ENCODE measurements around the gene DCP1B. TPM values are rescaled to one million over a fixed set of nuclear protein-coding genes. Genes with fewer than 3 reads are reported as not detected.
A peak's percentile ranks its signal among the peaks of the same experiment; 100 is the strongest.

Gene DCP1B
- total RNA-seq, result 10 to 100 TPM in 1 of 2 donors, 1 to 10 TPM in 1; 9.7 to 10.5 TPM
- 16.1 to 17.5 reads per million in 2 donors for total RNA-seq

- H3K36me3 Mint-ChIP-seq (ENCODE audit: low read depth), result peaks cover 6% of the 10 kb centered on the region
- DNase-seq, result peak; percentile 86 to 88 (median 86)
- peak within 1 kb of the TSS; percentile 97 for H3K4me3 Mint-ChIP-seq
- no peaks in the 10 kb centered on the region for H3K27me3 Mint-ChIP-seq
- H3K4me1 Mint-ChIP-seq, result peaks cover 26% of the 10 kb centered on the region
- H3K27ac Mint-ChIP-seq, result peak within 1 kb of the TSS; percentile 99
- peak; percentile 100 for ATAC-seq
- H3K9me3 ChIP-seq (ENCODE audit: control insufficient read depth, low read length, poor library complexity, severe bottlenecking), result no peaks in the 10 kb centered on the region
Measured at GRCh38 chr12:2004113-2004929, at the start of gene DCP1B. TSS of gene DCP1B (minus strand) at chr12:2004457. CDS start at chr12:2004431, 26 bp downstream.

- peaks cover 15% of the 10 kb centered on the region for H3K36me3 Mint-ChIP-seq (ENCODE audit: low read depth)
- peaks cover 25% of the 10 kb centered on the region for H3K4me1 Mint-ChIP-seq
- DNase-seq (no peak), ATAC-seq (no peak)
- no peak overlapping the region for H3K27ac Mint-ChIP-seq
- H3K9me3 ChIP-seq (ENCODE audit: control insufficient read depth, low read length, poor library complexity, severe bottlenecking), result no peaks in the 10 kb centered on the region
- peaks cover 79% of the 10 kb centered on the region for H3K27me3 Mint-ChIP-seq
- H3K4me3 Mint-ChIP-seq, result no peak overlapping the region
Measured at GRCh38 chr12:2053691-2054090, 49.4 kb upstream of the DCP1B start.

- Mint-ChIP-seq H3K4me3 (peak within 1 kb of the TSS; percentile 88), H3K27me3 (peaks cover 79% of the 10 kb centered on the region), H3K36me3 (ENCODE audit: low read depth) (peaks cover 15% of the 10 kb centered on the region), H3K4me1 (peaks cover 25% of the 10 kb centered on the region), H3K27ac (no peak within 1 kb of the TSS)
- H3K9me3 ChIP-seq (ENCODE audit: control insufficient read depth, low read length, poor library complexity, severe bottlenecking), result no peaks in the 10 kb centered on the region
- ATAC-seq, result peak; percentile 90
- DNase-seq, result peak; percentile 15 to 27 (median 16)
Measured at GRCh38 chr12:2052826-2053678, 48.8 kb upstream of the DCP1B start, which contains the start of gene CACNA1C. TSS of gene CACNA1C (plus strand) at chr12:2052987. CDS start at chr12:2053563, 576 bp downstream.

DNA sequence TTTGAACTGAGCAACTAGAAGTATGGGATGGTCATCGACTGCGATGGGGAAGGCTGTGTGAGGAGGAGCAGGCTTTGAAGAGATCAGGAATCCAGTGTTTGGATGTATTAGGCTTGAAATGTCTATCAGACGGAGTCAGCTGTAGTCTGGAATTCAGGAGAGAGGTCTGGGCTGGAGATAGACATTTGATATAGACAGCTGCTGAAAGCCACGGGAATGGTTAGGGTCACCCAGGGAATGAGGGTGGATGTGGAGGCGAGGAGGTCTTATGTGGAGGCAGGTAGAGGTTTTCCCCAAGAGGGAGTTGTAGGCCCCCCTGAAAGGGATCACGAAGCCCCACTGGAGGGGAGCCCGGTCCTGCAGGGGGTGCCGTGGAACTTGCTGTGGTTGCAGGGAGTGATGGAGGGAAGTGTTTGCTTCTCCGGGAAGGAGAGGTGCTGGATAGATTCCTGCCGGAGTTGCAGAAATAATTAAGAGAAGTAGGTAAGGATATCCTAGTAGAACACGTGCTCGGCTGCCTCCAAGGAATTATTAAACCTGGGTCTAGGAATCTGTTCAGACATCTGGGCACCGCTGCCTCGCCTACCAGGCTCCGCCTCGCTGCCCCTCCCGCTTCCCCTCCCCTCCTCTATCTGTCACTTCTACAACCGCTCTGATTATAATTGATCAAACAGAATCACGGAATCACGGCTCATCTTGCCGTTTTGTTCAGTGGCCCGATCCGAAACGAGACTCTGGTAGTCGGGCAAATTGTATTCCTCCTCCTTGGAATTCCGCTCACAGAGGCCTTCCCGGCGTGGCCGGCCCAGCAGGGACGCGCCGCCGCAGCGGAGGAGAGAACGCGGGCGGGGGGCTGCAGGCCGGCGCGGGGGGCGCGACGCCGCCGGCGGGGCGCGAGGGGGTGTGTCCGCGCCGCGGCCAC lies 47.7 kb upstream of the DCP1B start:
- H3K9me3 ChIP-seq (ENCODE audit: control insufficient read depth, low read length, poor library complexity, severe bottlenecking), result no peaks in the 10 kb centered on the region
- peak overlapping the region; percentile 88 for H3K4me3 Mint-ChIP-seq
- peaks cover 25% of the 10 kb centered on the region for H3K4me1 Mint-ChIP-seq
- H3K27ac Mint-ChIP-seq, result no peak overlapping the region
- peaks cover 15% of the 10 kb centered on the region for H3K36me3 Mint-ChIP-seq (ENCODE audit: low read depth)
- DNase-seq (no peak), ATAC-seq (no peak)
- peaks cover 79% of the 10 kb centered on the region for H3K27me3 Mint-ChIP-seq

- Mint-ChIP-seq H3K36me3 (ENCODE audit: low read depth) (peaks cover 14% of the 10 kb centered on the region), H3K4me1 (peaks cover 23% of the 10 kb centered on the region), H3K27me3 (peaks cover 81% of the 10 kb centered on the region), H3K27ac (no peak overlapping the region), H3K4me3 (no peak overlapping the region)
- ATAC-seq (no peak), DNase-seq (no peak)
- H3K9me3 ChIP-seq (ENCODE audit: control insufficient read depth, low read length, poor library complexity, severe bottlenecking), result no peaks in the 10 kb centered on the region
Measured at GRCh38 chr12:2049604-2050540, 45.6 kb upstream of the DCP1B start.

- Mint-ChIP-seq H3K27ac (no peak overlapping the region), H3K27me3 (peaks cover 87% of the 10 kb centered on the region), H3K4me3 (no peak overlapping the region), H3K36me3 (ENCODE audit: low read depth) (peaks cover 15% of the 10 kb centered on the region), H3K4me1 (peaks cover 15% of the 10 kb centered on the region)
- no peaks in the 10 kb centered on the region for H3K9me3 ChIP-seq (ENCODE audit: control insufficient read depth, low read length, poor library complexity, severe bottlenecking)
- no peak for DNase-seq
- no peak for ATAC-seq
Measured at GRCh38 chr12:2047752-2048151, 43.5 kb upstream of the DCP1B start.

GRCh38 chr12:2046957-2047356 lies 42.7 kb upstream of the DCP1B start:
- no peaks in the 10 kb centered on the region for H3K9me3 ChIP-seq (ENCODE audit: control insufficient read depth, low read length, poor library complexity, severe bottlenecking)
- peaks cover 15% of the 10 kb centered on the region for H3K36me3 Mint-ChIP-seq (ENCODE audit: low read depth)
- no peak for DNase-seq
- peaks cover 90% of the 10 kb centered on the region for H3K27me3 Mint-ChIP-seq
- ATAC-seq, result no peak
- H3K27ac Mint-ChIP-seq, result no peak overlapping the region
- H3K4me3 Mint-ChIP-seq, result no peak overlapping the region
- H3K4me1 Mint-ChIP-seq, result peaks cover 14% of the 10 kb centered on the region

- ATAC-seq (no peak), DNase-seq (no peak)
- H3K27ac Mint-ChIP-seq, result no peak overlapping the region
- H3K9me3 ChIP-seq (ENCODE audit: control insufficient read depth, low read length, poor library complexity, severe bottlenecking), result no peaks in the 10 kb centered on the region
- peaks cover 3% of the 10 kb centered on the region for H3K4me1 Mint-ChIP-seq
- peaks cover 6% of the 10 kb centered on the region for H3K36me3 Mint-ChIP-seq (ENCODE audit: low read depth)
- peaks cover 79% of the 10 kb centered on the region for H3K27me3 Mint-ChIP-seq
- H3K4me3 Mint-ChIP-seq, result no peak overlapping the region
Measured at GRCh38 chr12:2044165-2044564, 39.9 kb upstream of the DCP1B start.

DNA sequence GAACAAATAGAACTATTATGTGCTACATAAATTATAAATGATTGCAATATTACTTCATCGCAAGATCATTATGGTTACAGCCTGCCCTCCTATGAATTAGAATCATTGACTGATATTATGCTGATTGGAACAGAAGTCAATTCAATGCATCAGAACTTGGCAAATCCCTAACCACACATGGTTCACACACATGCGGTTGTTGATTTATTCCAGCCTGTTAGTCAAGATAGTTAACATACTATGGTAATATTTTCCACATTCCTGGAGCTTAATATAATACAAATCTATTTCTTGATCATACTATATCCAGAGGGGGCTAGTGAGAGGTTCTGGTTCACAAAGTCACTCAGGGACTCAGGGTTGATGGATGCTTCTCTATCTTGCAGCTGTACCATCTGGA lies 38.8 kb upstream of the DCP1B start:
- no peak overlapping the region for H3K4me3 Mint-ChIP-seq
- DNase-seq (no peak), ATAC-seq (no peak)
- H3K27ac Mint-ChIP-seq, result no peak overlapping the region
- H3K27me3 Mint-ChIP-seq, result peaks cover 79% of the 10 kb centered on the region
- peaks cover 6% of the 10 kb centered on the region for H3K36me3 Mint-ChIP-seq (ENCODE audit: low read depth)
- no peaks in the 10 kb centered on the region for H3K9me3 ChIP-seq (ENCODE audit: control insufficient read depth, low read length, poor library complexity, severe bottlenecking)
- peaks cover 3% of the 10 kb centered on the region for H3K4me1 Mint-ChIP-seq

- no peaks in the 10 kb centered on the region for H3K9me3 ChIP-seq (ENCODE audit: control insufficient read depth, low read length, poor library complexity, severe bottlenecking)
- DNase-seq (no peak), ATAC-seq (no peak)
- H3K4me3 Mint-ChIP-seq, result no peak overlapping the region
- H3K27me3 Mint-ChIP-seq, result peaks cover 69% of the 10 kb centered on the region
- peaks cover 11% of the 10 kb centered on the region for H3K4me1 Mint-ChIP-seq
- H3K27ac Mint-ChIP-seq, result no peak overlapping the region
- H3K36me3 Mint-ChIP-seq (ENCODE audit: low read depth), result peaks cover 2% of the 10 kb centered on the region
Measured at GRCh38 chr12:2039034-2039433, 34.8 kb upstream of the DCP1B start.

DNA sequence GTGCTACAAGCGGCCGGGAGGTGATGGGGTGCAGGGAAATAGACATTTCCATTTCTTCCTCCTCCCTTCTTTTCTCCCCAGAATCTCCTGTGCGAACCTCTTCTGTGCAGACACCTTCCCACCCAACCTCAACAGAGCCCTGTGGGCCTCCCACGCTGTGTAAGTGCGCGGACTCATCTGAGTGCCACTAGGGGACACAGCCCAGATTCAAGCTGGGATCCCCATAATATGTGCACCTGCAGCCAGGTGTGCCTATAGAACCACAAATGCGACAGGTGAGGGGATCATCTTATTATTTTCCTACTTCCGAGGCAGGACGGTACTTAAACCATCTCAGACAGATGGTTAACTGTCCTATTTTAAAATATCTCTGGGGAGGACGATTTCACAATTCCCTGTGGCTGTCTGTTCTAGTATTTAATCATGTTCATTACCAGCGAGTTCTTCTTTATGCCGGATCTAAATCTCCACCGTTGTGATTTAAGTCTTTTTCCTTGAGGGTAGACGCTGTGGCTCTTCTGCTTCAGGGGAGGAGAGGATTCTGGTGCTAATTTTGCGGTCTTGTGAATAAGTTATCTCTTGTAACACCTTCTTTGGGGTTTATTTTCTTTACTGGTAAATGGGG lies 31.3 kb upstream of the DCP1B start:
- peaks cover 80% of the 10 kb centered on the region for H3K27me3 Mint-ChIP-seq
- peaks cover 7% of the 10 kb centered on the region for H3K36me3 Mint-ChIP-seq (ENCODE audit: low read depth)
- H3K9me3 ChIP-seq (ENCODE audit: control insufficient read depth, low read length, poor library complexity, severe bottlenecking), result no peaks in the 10 kb centered on the region
- peak overlapping the region; percentile 73 for H3K27ac Mint-ChIP-seq
- H3K4me3 Mint-ChIP-seq, result peak overlapping the region; percentile 79
- H3K4me1 Mint-ChIP-seq, result peaks cover 11% of the 10 kb centered on the region
- ATAC-seq (peak; percentile 20), DNase-seq (no peak)
